Endothelial cell of umbilical vein (primary cell): ENCODE data around the gene OR2H2. TPM values are rescaled to one million over a fixed set of nuclear protein-coding genes. Genes with fewer than 3 reads are reported as not detected.

Source experiments
- BruUV-seq: library from RNA; stranded (reverse); fragments of 400-500 nt; replicated peaks from 2 replicates; lab custom pipeline; 2021; lab: Mats Ljungman, UMichigan
- CTCF ChIA-PET: fragments of 300-600, 350-600 bp; sonication (Branson Sonifier 250); formaldehyde crosslinking; loops from one replicate; lab custom pipeline; 2021; ENCODE audit warnings: antibody characterized with exemption, inconsistent platforms; lab: Charles Lee
- POLR2A ChIA-PET: fragments of 300-600, 350-600 bp; sonication (Branson Sonifier 250); formaldehyde crosslinking; loops from one replicate; lab custom pipeline; 2021; ENCODE audit warnings: antibody characterized with exemption, inconsistent platforms; lab: Charles Lee
- DNase-seq: peaks from one replicate; pipeline ENCODE4 v3.0.0-alpha.2; 2011; ENCODE audit warnings: low read depth, low spot score
- FAIRE-seq: peaks from 2 replicates; lab custom pipeline; 2011; peaks lifted over from hg19 to GRCh38; lab: Jason Lieb, UNC
- H2AFZ ChIP-seq: 2 replicates; pipeline ENCODE4 v1.6.0; 2012; ENCODE audit warnings: low read depth, low read length, control low read depth, inconsistent platforms
- H3K27ac ChIP-seq: 2 replicates; pipeline ENCODE4 v1.5.1; 2011; ENCODE audit warnings: low read depth, mild to moderate bottlenecking, control low read depth, low read length, moderate library complexity; ENCODE audit not compliant: insufficient read depth
- H3K27me3 ChIP-seq, 2 experiments: 2 replicates each; pipeline versions ENCODE4 v1.6.0 to v1.6.1; 2011; ENCODE audit warnings: low read length in 2 of 2, mixed read lengths in 1 of 2; ENCODE audit not compliant: control insufficient read depth in 2 of 2, insufficient read depth in 2 of 2
- H3K36me3 ChIP-seq, 2 experiments: 2 replicates in 1 of 2; 3 replicates in 1 of 2; pipeline ENCODE4 v1.5.1; 2011; ENCODE audit warnings: low read length in 2 of 2, mild to moderate bottlenecking in 1 of 2, moderate library complexity in 1 of 2; ENCODE audit not compliant: control insufficient read depth in 2 of 2, insufficient read depth in 2 of 2; ENCODE audit errors: extremely low read depth in 1 of 2
- H3K4me1 ChIP-seq: 3 replicates; pipeline ENCODE4 v1.5.1; 2011; ENCODE audit warnings: mild to moderate bottlenecking, low read length; ENCODE audit not compliant: control insufficient read depth, insufficient read depth; ENCODE audit errors: extremely low read depth
- H3K4me2 ChIP-seq: 2 replicates; pipeline ENCODE4 v1.6.1; 2011; ENCODE audit warnings: low read length, control low read depth, mixed read lengths; ENCODE audit not compliant: insufficient read depth
- H3K4me3 ChIP-seq, 3 experiments: fragments of 200-600 bp in 1 of 3; sonication (generic), shearing (Covaris generic) in 1 of 3; replicated peaks in 1 of 3; 2 replicates each; pipeline ENCODE4 v1.5.1; 2011 to 2016; ENCODE audit warnings: control low read depth in 3 of 3, low read length in 3 of 3, mild to moderate bottlenecking in 2 of 3, inconsistent platforms in 1 of 3, low read depth in 1 of 3, moderate library complexity in 1 of 3; ENCODE audit not compliant: insufficient read depth in 1 of 3
- H3K79me2 ChIP-seq: 2 replicates; pipeline ENCODE4 v1.6.0; 2012; ENCODE audit warnings: low read length, inconsistent platforms; ENCODE audit not compliant: control insufficient read depth, insufficient read depth
- H3K9ac ChIP-seq: replicated peaks from 2 replicates; pipeline ENCODE3; 2011; ENCODE audit warnings: low read length, control low read depth; ENCODE audit not compliant: insufficient read depth; ENCODE audit errors: extremely low read depth
- H3K9me1 ChIP-seq: replicated peaks from 3 replicates; pipeline ENCODE4 v1.6.0; 2011; ENCODE audit warnings: mild to moderate bottlenecking, low read length; ENCODE audit not compliant: control insufficient read depth, insufficient read depth; ENCODE audit errors: extremely low read depth
- H3K9me3 ChIP-seq: replicated peaks from 2 replicates; pipeline ENCODE4 v1.5.1; 2012; ENCODE audit warnings: low read length, inconsistent platforms; ENCODE audit not compliant: control insufficient read depth, insufficient read depth
- H4K20me1 ChIP-seq: replicated peaks from 2 replicates; pipeline ENCODE3; 2011; ENCODE audit warnings: mild to moderate bottlenecking, low read length; ENCODE audit not compliant: control insufficient read depth, insufficient read depth; ENCODE audit errors: extremely low read depth
- EZH2 ChIP-seq: IDR thresholded peaks from 2 replicates; pipeline ENCODE4 v1.6.1; 2012; ENCODE audit warnings: borderline replicate concordance, low read depth, mild to moderate bottlenecking, moderate library complexity, low read length, inconsistent platforms; ENCODE audit not compliant: severe bottlenecking
- FOS ChIP-seq: IDR thresholded peaks from 2 replicates; pipeline ENCODE4 v1.6.1; 2011; ENCODE audit warnings: mild to moderate bottlenecking, low read length, moderate library complexity, borderline replicate concordance; ENCODE audit not compliant: insufficient read depth
- GATA2 ChIP-seq: IDR thresholded peaks from 2 replicates; pipeline ENCODE4 v1.7.0; 2011; ENCODE audit warnings: low read depth, mild to moderate bottlenecking, moderate library complexity, mixed read lengths, low read length; ENCODE audit not compliant: insufficient read length, insufficient read depth
- JUN ChIP-seq: IDR thresholded peaks from 2 replicates; pipeline ENCODE4 v1.6.1; 2011; ENCODE audit warnings: borderline replicate concordance, low read depth; ENCODE audit not compliant: insufficient read length, insufficient read depth
- MYC ChIP-seq: IDR thresholded peaks from one replicate; pipeline ENCODE4 v1.6.1; 2011; ENCODE audit warnings: mild to moderate bottlenecking, low read depth, low read length
- POLR2A ChIP-seq: IDR thresholded peaks from 2 replicates; pipeline ENCODE4 v1.6.1; 2012; ENCODE audit warnings: low read depth, mild to moderate bottlenecking, control low read depth, low read length
- POLR2AphosphoS5 ChIP-seq: IDR thresholded peaks from 2 replicates; pipeline ENCODE4 v1.6.1; 2012; ENCODE audit warnings: low read depth, mild to moderate bottlenecking, control low read depth, low read length, moderate library complexity; ENCODE audit not compliant: insufficient read depth
- dilution Hi-C: fragments of 300-500 bp; cut with MboI; formaldehyde crosslinking; loops from one replicate; pipeline ENCODE4 v1.15.0; 2019; ENCODE audit warnings: low sequenced_read_pairs; ENCODE audit not compliant: extremely low pct_ligation_motif_present
- intact Hi-C: fragments of 100-400 bp; cut with micrococcal nuclease; formaldehyde crosslinking; loops from one replicate; pipeline ENCODE4 v1.10.0; 2022
- polyA plus RNA-seq, 4 experiments: library from polyadenylated mRNA; depleted of rRNA in 3 of 4; stranded (reverse) in 3 of 4; unstranded in 1 of 4; fragments of >200 nt; gene quantifications; 2 replicates each; pipeline versions ENCODE4 v1.2.1 to v1.2.3, GENCODE V29; 2011 to 2012; ENCODE audit warnings: missing spikeins in 1 of 4
- total RNA-seq: library from RNA; stranded (reverse); gene quantifications from 2 replicates; pipeline ENCODE4 v1.2.3, GENCODE V29; 2021
- TF ChIP-seq, protein P1 (sequence below), 2 donors: IDR thresholded peaks; 1 replicate in 1 of 2; 2 replicates in 1 of 2; pipeline ENCODE4 v1.5.1; 2011; ENCODE audit warnings: low read length in 2 of 2, mild to moderate bottlenecking in 2 of 2, moderate library complexity in 2 of 2, control low read depth in 1 of 2, inconsistent platforms in 1 of 2, low read depth in 1 of 2; ENCODE audit not compliant: insufficient read depth in 1 of 2; ENCODE audit errors: extremely low read depth in 1 of 2
- TF ChIP-seq, protein P2 (sequence below): IDR thresholded peaks from 2 replicates; pipeline ENCODE4 v1.6.1; 2011; ENCODE audit not compliant: insufficient read depth, insufficient read length

Gene OR2H2
- total and polyA plus RNA-seq, 2 donors (not counting 3 experiments of a cell fraction or from before 2014, with no cell fraction given) = not detected

DNA sequence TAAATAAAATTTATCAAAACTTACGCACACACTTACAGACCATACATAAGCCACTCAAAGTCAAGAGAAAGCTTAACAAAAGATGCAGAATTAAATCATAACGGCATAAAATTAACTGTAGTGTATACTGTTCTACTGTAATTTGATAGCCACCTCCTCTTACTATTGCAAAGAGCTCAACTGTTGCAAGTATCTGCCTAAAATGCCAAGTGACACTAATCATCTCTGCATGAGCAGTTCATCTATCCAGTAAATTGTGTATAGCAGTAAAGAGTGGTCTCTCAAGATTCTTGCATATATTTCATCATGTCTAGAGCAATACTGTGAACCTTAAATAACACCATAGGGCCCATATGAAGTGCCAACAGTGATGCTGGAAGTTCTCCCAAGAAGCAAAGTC is 12.3 kb downstream of the OR2H2 start:
- BruUV-seq = no TSS peak
- ChIA-PET CTCF (interaction anchor here (0.6 to 1.1 kb wide), 2 partner anchors 13 to 55 kb away, joined by 3 to 4 read pairs; no protein-coding TSS in a partner anchor), POLR2A (no interaction called here)
- H3K9ac ChIP-seq = no peak overlapping the region
- intact Hi-C loops (no loop called here), dilution Hi-C loops (no loop called here)
- DNase-seq (no peak), FAIRE-seq (no peak)
- H3K9me1 ChIP-seq = no peaks in the 10 kb centered on the region
- no peaks in the 10 kb centered on the region for H3K36me3 ChIP-seq
- H3K27me3 ChIP-seq = no peaks in the 10 kb centered on the region
- no peaks in the 10 kb centered on the region for H3K9me3 ChIP-seq
- no peaks in the 10 kb centered on the region for H3K79me2 ChIP-seq
- no peaks in the 10 kb centered on the region for H3K4me1 ChIP-seq
- no peaks in the 10 kb centered on the region for H4K20me1 ChIP-seq
- H3K4me2 ChIP-seq = no peak overlapping the region
- no peak overlapping the region for H3K27ac ChIP-seq
- H2AFZ ChIP-seq = no peak overlapping the region
- no peak for TF ChIP-seq GATA2
- no peak for TF ChIP-seq FOS
- TF ChIP-seq, protein P1, sequence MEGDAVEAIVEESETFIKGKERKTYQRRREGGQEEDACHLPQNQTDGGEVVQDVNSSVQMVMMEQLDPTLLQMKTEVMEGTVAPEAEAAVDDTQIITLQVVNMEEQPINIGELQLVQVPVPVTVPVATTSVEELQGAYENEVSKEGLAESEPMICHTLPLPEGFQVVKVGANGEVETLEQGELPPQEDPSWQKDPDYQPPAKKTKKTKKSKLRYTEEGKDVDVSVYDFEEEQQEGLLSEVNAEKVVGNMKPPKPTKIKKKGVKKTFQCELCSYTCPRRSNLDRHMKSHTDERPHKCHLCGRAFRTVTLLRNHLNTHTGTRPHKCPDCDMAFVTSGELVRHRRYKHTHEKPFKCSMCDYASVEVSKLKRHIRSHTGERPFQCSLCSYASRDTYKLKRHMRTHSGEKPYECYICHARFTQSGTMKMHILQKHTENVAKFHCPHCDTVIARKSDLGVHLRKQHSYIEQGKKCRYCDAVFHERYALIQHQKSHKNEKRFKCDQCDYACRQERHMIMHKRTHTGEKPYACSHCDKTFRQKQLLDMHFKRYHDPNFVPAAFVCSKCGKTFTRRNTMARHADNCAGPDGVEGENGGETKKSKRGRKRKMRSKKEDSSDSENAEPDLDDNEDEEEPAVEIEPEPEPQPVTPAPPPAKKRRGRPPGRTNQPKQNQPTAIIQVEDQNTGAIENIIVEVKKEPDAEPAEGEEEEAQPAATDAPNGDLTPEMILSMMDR (IDR thresholded peaks at IDR 0.05; ENCODE audit: extremely low read depth in 1 of 2, insufficient read depth in 1 of 2, low read depth in 1 of 2, low read length in 2 of 2) = no peak
- no peak for TF ChIP-seq POLR2A
- no peak for TF ChIP-seq JUN
- TF ChIP-seq EZH2 = no peak
- TF ChIP-seq POLR2AphosphoS5 = no peak
- TF ChIP-seq MYC = no peak
- TF ChIP-seq, protein P2, sequence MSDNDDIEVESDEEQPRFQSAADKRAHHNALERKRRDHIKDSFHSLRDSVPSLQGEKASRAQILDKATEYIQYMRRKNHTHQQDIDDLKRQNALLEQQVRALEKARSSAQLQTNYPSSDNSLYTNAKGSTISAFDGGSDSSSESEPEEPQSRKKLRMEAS = no peak
- H3K4me3 ChIP-seq = no peak overlapping the region
